Occipital lobe (tissue), 2 donors: ENCODE data around the gene RBM5. TPM values are rescaled to one million over a fixed set of nuclear protein-coding genes. Genes with fewer than 3 reads are reported as not detected.

ENCODE experiments used
- DNase-seq: peaks from one replicate; lab custom pipeline; 2025; lab: John Stamatoyannopoulos, UW
- total RNA-seq: library from RNA; depleted of rRNA; stranded (reverse); fragments of >200 nt; gene quantifications from one replicate; pipeline ENCODE4 v1.2.3, GENCODE V29; 2014

Gene RBM5
- total RNA-seq, 1 donor from 2014 or later: 205 TPM

GRCh38 chr3:50121072-50122032, 32.6 kb downstream of the RBM5 start:
- peak; percentile 37 for DNase-seq

- DNase-seq: no peak
Observed at GRCh38 chr3:50122071-50122470, 33.4 kb downstream of the RBM5 start.

GRCh38 chr3:50122661-50123391, 34.1 kb downstream of the RBM5 start:
- DNase-seq: no peak

- no peak for DNase-seq
Observed at GRCh38 chr3:50123394-50124051, 34.8 kb downstream of the RBM5 start.

GRCh38 chr3:50124052-50124799, 35.5 kb downstream of the RBM5 start:
- no peak for DNase-seq

- DNase-seq: no peak
Observed at GRCh38 chr3:50124800-50125178, 36.1 kb downstream of the RBM5 start.

- no peak for DNase-seq
Observed at GRCh38 chr3:50125541-50126286, 37.0 kb downstream of the RBM5 start.

- no peak for DNase-seq
Observed at GRCh38 chr3:50126287-50127211, 37.8 kb downstream of the RBM5 start.

GRCh38 chr3:50127251-50127691, 38.6 kb downstream of the RBM5 start:
- DNase-seq: no peak

GRCh38 chr3:50128001-50128400, 39.3 kb downstream of the RBM5 start:
- DNase-seq: no peak

- no peak for DNase-seq
Observed at GRCh38 chr3:50130436-50130835, 41.7 kb downstream of the RBM5 start.

GRCh38 chr3:50132421-50133282, 43.9 kb downstream of the RBM5 start:
- no peak for DNase-seq

GRCh38 chr3:50133283-50133615, 44.5 kb downstream of the RBM5 start:
- no peak for DNase-seq

GRCh38 chr3:50134367-50134766, 45.6 kb downstream of the RBM5 start:
- no peak for DNase-seq

GRCh38 chr3:50135964-50136363, 47.2 kb downstream of the RBM5 start:
- DNase-seq: no peak

GRCh38 chr3:50136714-50137405, 48.1 kb downstream of the RBM5 start:
- no peak for DNase-seq

GRCh38 chr3:50137531-50137930, 48.8 kb downstream of the RBM5 start:
- no peak for DNase-seq
